ENCODE data around the gene CDT1.

CDT1 gene

DNA sequence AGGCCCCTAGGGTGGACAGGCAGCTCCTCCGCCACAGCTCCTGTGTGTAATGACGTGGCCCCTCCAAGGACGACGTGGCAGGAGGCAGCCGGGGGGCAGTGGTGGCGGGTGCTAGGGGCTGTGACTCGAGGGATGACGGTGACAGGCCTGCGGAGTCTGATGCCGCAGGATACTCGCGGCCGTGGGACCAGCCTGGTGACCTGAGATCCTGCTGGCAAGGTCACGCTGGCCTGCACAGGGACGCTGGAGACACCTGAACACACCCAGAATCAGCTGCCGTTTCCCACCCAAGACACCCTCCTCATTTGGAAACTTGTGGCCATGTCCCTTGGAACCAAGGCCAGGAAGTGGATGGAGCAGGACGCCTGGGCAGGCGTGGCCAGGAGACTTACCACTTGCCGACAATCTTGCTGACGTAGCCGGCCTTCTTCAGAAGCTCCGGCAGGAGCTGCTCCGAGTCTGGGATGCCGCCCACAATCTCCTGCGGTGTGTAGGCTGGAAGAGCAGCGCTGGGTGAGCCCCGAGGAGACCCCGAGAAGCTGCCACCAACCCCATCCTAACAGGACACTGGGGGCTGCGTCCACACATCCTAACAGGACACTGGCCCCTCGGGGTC is 37.1 kb downstream of the CDT1 start:
- DNase-seq: no peak

DNA sequence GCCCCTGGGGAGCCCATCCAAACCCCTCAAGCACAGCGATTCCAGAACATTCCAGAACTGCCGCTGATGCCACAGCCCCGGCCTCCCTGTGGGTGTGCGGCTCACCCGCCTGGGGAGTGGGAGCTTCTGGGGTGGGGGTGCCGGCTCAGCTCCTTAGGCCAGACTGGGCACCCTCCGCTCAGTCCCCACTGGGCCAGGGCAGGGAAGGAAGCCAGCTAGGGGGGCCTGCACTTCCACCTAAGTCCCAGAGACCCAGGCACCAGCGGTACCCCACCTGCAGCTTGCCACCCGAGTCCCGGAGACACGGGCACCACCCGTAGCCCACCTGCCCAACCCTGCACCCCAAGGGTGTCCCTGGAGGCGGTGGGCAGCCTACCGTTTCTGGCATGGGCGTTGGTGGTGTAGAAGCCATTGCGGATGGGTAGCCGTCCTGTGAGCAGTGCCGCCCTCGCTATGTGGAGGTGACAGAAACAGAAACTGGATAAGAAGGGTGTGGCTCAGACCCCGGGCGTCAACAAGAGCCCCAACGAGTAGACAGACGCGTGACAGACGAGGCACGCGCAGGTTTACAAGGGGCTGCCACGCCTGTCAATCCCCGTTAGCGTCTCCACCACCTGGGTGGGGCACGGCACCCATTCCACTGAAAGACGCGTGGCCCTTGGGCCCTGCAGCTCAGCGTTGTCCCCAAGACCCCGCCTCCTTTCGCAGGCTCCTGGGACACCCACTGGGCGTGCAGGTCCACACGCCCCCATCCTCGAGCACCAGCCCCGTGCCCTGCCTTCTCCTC is 38.1 kb downstream of the CDT1 start:
- DNase-seq: no peak

DNA sequence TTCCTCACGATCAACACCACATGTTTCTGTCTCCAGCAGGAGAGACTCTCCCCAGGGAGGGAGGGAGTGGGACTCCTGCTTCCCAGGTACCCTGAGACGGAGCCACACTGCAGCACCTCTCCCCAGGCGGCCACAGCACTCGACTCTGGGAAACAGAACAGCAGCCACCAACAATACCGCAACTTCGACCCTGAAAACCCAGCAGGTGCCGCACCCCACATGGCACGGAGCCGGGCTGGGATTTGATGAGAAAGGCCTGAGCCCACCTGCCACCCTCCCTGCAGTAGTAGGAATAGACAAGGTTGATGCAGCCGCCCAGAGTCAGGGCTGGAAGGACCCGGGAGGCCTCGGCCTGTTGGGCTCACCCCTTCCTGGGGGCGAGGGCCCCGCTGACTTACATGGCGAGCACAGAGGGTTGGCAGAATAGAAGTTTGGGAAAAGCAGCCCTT is 38.7 kb downstream of the CDT1 start:
- DNase-seq: no peak

DNA sequence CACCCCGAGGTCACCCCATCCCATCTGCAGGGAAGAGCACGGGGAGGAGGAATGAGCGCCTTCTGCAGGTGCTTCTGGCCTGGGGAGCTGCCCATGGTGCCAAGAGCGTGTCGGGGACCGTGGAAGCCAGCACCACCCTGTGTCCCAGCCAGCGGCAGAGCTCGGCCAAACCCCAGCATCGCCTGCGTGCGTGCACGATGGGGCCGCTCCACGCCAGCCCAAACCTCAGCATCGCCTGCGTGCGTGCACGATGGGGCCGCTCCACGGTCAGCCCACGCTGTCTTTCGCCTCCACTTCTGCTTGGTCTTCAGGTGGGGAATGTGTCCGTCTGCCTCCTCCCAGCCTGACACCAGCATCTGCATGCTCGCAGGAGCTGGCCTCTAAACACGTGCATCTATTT is 39.2 kb downstream of the CDT1 start:
- DNase-seq: no peak

DNA sequence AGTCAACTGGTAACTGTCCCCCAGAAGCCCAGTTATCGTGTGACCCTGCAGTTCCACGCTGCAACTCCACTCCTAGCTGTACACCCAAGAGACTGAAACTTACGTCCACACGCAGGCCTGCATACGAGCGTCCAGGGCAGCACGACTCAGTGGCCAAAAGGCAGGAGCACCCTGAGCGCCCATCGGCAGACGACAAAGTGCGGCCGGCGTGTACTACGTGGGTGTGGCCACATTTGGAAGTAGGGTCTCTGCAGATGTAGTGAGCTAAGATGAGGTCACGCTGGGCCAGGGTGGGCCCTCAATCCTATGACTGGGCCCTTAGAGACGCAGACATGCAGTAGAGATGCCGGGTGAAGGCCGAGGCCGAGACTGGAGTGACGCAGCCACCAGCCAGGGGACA is 39.7 kb downstream of the CDT1 start:
- no peak for DNase-seq

DNA sequence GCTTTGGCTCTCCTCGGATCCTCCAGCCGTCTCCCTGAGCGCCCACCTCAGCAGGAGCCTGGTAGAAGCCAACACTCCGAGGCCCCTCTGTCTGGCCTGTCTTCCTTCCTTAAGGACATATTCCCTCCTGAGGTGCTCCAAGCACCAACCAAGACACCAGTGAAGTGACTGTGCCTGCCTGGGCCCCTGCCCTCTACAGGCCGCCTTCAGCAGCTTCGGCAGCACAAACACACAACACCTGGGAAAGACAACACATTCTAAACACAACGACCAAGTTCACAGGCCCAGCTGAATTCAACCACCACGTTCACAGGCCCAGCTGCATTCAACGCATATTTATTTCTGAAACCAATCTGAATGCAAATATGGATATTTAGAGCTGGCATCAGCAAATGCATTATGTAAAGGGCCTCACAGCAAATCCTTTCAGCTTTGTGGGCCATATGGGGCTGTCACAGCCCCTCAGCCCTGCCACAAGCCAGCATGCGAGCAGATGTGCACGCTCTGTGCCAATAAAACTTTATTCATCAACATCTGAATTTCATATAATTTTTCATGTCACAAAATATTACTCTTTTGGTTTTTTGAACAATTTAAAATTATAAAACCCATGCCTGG is 40.9 kb downstream of the CDT1 start:
- no peak for DNase-seq

DNA sequence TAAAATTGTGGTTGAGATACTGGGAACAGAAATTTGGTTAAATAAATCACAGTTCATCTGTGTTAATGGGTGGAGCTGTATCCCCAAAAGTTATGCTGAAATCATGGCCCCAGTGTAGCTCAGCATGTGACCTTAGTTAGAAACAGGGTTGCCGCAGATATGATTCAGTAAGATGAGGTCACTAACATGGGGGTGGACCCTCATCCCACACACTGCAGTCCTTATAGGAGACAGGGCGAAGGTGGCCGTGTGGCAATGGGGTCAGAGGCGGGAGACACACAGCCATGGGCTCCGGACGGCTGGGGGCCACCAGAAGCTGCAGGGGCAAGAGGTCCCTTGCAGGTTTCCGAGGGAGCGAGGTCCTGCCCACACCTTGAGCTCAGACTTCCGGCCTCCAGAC is 42.5 kb downstream of the CDT1 start:
- no peak for DNase-seq

DNA sequence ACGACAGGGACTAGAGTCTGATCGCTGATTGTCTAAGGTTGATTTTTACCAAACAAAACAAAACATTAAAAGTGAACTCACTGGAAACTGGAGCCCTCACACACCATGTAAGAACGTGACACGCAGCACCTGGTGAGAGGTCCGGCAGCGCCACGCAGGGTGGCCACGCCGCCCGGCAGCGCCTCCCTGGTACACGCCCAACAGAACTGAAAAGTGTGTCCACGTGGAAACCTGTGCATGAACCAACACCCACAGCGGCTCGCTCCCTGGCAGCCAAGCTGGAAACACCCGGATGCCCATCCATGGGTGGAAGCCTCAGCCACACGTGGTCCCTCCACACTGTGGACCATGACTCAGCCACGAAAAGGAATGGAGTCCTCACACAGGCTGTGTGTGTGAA is 44.1 kb downstream of the CDT1 start:
- DNase-seq: no peak

DNA sequence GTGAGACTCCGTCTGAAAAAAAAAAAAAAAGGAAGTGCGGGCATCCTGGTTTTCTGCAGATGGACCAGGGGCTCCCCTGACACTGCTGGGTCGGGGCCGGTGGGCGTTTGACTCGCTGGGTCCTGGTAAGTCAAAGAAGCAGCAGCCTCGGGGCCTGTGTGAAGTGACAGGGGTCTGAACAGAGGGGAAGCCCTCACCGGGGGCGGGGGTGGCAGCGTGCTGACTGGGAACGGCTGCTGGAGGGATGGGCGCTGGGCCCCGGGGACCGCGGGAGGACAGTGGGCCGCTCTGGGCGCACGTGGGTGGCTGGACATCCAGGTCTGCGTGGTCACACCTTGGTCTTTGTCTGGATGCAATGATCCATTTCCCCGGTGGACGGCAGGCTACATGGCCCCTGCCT is 45.0 kb downstream of the CDT1 start:
- no peak for DNase-seq

DNA sequence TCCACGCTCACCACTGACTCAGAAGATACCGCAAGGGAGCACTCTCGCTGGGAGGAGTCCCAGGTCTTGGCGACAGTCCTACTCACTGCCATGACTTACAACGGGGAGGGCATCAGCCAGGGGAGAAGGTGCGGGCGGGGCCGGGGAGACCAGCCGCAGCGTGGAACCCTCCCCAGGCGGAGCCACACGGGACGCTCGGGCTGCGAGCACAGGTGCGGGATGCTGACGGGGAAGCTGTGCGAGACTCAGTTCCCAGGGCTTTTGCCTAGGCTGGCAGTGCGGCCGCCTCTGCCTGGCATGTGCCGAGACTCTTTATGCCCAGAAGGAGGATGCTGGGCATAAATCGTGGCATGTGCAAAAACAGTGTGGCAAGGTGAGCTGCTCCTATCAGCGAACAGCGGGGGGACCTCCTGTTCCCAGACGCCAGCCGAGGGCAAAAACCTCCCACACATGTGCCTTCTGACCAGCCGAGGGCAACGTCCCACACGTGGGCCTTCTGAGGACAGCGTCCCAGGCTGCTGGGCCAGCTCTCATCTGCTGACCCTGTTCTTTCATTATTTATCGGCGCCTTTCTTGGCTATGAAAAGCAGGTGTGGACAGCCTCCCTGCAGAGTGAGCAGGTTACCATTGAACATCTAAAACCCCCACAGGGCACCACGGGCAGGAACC is 47.1 kb downstream of the CDT1 start:
- no peak for DNase-seq

DNA sequence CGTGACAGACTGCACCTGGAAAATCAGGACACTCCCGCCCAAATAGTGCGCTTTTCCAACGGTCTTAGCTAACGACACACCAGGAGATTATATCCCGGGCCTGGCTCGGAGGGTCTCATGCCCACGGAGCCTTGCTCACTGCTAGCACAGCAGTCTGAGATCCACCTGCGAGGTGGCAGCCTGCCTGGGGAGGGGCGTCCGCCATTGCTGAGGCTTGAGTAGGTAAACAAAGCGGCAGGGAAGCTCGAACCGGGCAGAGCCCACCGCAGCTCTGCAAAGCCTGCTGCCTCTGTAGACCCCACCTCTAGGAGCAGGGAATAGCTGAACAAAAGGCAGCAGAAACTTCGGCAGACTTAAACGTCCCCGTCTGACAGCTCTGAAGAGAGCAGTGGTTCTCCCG is 48.0 kb downstream of the CDT1 start:
- DNase-seq: no peak

DNA sequence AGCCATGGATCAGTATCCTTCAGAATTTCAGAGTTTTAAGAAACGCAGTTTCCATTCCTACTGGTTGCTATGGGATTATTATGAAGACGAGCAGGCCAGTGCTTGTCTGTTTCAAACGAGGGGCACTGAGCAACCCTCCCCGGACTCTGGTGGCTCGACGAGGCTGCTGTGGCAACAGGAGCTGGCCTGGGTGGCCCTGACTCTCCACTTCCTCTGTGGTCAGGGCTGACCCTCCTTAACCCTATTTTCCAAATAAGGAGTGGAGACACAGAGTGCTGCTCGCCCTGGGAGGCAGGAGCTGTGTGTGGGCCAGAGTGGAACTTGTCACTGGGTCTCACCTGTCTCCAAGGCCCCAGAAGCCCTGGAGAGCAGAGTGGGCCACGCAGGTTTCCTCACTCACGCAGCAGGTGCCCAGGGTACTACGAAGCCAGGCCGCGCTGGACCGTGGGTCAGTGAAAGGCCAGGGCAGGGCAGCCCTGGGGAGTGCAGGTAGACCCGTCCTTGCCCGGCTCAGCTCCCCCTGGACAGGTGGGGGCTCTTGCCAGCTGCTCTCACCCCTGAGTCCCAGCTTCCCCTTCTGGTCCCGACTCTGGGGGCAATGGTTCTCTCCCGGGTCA is 49.8 kb downstream of the CDT1 start:
- no peak for DNase-seq

DNA sequence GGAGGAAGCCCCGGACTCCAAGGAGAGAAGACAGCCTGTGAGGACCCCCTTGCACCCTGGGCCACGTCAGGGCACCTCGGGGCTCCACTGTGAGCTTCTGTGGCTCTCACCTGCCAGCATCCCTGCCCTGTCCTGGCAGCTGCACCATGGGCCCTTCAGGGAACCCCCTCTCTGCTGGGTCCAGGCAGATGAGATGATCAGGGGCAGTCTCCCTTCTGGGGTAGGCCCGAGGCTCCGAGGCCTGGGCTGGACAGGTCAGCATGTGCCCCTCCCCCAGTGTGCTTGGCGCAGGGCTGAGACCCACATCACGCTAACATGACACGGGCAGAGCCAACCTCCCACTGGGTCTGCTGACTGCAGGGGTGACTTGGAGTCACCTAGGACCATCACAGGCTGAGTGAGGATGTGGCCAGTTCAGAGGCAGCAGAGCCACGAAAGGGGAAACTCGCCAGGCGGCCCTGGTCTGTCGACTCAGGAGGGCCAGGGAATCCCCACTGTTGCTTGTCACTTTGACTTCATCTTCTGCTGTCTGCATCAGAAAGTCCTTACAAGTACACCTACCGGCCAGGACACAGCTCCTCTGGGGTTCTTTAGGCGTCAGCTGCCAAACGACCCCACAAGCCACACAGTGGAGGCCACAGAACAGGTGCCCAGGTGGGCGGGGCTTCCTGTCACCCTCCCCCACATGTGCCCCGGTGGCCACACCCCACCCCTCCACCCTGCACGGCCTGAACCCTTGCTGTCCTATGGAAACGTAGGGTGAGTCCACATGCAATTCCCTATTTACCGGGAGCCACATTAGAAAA is 50.9 kb downstream of the CDT1 start:
- no peak for DNase-seq

DNA sequence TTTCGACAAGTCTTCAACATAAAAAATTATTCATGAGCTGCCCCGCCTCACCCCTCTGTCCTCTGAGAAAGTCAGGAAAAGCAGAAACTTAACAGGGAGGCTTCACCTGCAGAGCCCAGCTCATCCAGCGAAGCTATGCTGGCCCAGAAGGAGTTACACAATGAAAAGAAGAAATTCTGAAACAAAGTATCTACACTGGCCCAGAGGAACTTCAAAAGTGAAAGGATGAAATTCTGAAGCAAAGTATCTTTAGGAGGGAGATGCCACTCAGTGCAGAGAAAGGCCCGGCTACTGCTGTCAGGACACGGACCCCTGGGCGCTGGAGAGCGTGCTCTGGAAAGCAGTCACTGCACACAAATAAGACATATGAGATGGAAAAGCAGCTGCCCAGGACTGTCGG is 51.6 kb downstream of the CDT1 start:
- no peak for DNase-seq

DNA sequence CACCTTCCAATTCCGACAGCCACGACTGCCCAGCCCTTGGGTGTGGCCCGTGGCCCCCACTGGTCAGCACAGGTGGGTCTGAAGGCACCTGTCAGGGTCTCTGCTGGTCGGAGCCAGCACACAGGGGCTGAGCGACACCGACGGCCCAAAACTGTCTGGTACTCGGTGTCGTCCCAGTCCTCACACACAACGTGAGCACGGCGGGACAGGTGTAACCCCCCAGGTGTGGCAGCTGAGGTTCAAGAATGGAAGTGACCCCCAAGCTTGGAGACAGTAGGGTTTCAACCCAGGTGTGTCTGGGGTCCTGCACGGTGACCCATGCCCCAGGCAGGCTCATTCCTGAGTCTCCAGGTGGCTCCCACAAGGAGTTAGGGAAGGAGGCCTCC is 52.1 kb downstream of the CDT1 start:
- no peak for DNase-seq

DNA sequence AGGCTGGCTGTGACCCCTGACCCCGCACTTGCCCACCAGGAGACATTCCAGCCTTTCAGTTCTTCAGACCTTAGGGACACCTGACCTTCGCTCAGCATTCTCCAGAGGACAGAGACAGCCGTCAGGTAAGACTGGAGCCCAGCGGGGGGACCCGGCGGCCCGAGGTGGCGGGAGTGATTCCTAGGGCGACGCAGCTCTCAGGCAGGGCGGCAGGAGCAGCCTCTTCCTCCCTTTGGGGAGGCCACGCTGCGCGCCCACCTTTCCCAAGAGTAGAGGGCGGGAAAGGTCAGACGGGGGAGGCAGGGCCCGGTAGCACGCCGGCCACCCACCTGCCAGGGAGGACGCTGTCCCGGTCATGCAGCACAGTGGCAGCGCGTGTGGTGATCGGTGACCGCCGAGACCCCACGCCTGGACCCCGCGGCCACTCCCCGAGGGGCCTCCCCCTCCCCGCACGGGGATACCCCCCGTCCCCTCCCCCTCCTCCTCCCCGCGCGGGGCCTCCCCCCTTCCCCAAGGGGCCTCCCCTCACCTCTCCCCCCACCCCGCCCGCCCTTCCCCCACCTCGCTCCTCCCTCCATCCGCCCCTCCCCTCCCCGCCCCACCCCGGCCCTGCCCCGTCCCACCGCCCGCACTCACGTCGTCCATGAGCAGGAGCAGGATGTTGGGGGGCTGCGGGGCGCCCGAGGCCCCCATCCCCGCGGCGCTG is 52.7 kb downstream of the CDT1 start:
- DNase-seq: no peak

DNA sequence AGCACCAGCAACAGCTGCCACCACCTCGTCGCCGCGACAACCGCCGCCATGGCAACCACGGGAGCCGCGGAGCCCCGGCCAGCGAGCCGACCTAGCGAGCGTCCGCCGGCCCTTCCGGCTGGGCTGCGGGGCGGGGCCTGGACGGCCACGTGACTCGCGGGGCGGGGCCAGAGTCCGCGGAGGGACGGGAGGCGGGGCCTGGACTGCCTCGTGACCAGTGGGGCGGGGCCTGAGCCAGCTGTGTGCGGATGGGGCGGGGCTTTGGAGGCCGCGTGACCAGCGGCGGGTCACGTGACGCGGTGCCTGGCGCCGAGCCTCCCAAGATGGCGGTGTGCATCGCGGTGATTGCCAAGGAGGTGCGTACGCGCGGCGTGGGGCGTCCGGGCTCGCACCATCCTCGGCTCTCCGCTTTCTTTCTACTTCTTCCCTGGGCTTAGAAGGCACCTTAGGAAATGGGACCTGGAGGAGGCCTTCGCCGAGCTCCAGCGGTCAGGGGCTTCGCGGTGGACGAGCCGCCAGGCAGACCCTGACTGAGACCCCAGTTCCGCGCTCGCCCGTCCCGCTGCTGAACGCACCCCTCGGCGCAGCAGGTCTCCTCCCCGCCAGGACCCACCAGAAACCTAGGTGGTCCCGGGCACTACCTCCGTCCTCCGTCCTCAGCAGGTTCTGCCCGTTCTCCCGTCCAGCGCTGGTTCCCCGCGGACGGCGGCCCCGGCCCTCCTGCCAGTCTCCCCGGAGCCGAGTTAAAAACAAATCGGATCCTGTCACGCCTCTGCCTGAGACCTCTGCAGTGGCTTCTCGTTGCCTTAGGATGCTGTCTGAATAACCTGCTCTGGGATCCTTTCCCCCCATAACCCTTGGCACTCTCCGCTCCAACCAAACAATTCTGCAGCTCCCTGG is 53.5 kb downstream of the CDT1 start, which contains the start of the genes GALNS and TRAPPC2L:
Gene GALNS (minus strand): TSS at position 120 of the 900 bp plus-strand sequence. CDS start 70 bp downstream, at position 50.
Gene TRAPPC2L (plus strand): TSS at position 300 of the 900 bp plus-strand sequence. CDS start 24 bp downstream, at position 324.
- peak; percentile 92 for DNase-seq

DNA sequence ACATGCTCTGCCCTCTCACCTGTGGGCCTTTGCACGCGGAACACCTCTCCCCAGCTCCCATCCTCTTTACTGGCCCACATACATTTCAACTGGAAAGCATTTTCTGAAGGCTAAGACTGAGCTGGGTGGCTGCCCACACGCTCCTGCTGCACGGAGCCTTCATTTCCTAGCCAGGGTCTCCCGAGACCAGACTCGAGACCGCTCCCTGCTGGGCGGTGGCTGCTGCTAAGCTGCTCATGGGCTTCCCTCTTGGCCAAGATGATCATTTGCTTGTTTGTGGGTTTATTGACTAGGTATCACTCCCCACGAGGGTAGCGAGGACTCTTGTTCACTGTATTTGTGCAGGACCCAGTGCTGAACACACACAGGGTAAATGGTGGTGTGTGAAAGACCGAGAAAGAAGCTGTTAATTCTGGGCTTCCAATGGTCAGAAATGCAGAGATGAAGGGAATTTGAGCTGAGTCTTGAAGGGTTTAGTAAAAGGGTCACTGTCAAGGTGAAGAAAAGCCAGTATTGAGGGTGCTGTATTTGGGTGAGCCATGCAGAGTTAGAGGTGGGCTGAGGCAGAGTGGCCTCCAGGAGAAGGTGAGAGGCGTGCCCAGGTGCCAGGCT is 54.2 kb downstream of the CDT1 start:
- peak; percentile 87 for DNase-seq

All from hematopoietic multipotent progenitor cell treated with erythropoietin and hydrocortisone succinate and interleukin-3 and kit ligand, for 8 days (in vitro differentiated cells).